ENCODE data around the gene PLEKHA5.

Gene PLEKHA5

GRCh38 chr12:19243551-19243950 is 114.0 kb downstream of the PLEKHA5 start:
- no peak overlapping the region for H2AFZ ChIP-seq
- no peak overlapping the region for H3K9ac ChIP-seq
- H3K79me2 ChIP-seq = peaks cover 3% of the 10 kb centered on the region
- H3K9me3 ChIP-seq (ENCODE audit: control insufficient read depth, low read length) = no peaks in the 10 kb centered on the region
- no peaks in the 10 kb centered on the region for H3K36me3 ChIP-seq (ENCODE audit: control insufficient read depth, insufficient read depth, low read length)
- no peaks in the 10 kb centered on the region for H3K4me1 ChIP-seq
- no peak overlapping the region for H3K4me3 ChIP-seq (ENCODE audit: low read depth, low read length)
- no peak overlapping the region for H3K4me2 ChIP-seq (ENCODE audit: low read length)
- no peak for TF ChIP-seq CTCF (IDR thresholded peaks at IDR 0.05)
- H3K27ac ChIP-seq = no peak overlapping the region
- no peaks in the 10 kb centered on the region for H3K27me3 ChIP-seq (ENCODE audit: control insufficient read depth, insufficient read depth, low read length)

DNA sequence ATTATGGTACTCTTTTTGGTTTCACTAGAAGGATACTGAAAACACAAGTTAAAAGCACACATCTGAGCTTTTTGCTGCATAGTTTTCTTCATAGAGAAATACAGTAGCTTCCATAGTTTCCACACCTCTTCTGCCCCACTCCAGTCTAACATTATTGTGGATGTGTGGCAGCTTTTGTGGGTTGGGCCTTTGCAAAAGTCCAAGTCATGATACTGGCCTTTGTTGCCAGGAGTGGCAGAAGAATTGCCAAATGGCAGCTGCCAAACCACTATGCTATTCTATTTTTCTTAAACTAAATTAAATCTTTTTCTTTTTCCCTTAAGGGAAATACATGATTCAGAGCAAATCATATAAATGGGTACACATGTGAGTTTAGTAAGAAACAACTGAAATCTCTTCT is 114.8 kb downstream of the PLEKHA5 start:
- Histone ChIP-seq H3K9ac (no peak overlapping the region), H3K4me1 (no peaks in the 10 kb centered on the region), H2AFZ (no peak overlapping the region), H3K4me3 (ENCODE audit: low read depth, low read length) (no peak overlapping the region), H3K9me3 (ENCODE audit: control insufficient read depth, low read length) (no peaks in the 10 kb centered on the region), H3K79me2 (peaks cover 3% of the 10 kb centered on the region), H3K36me3 (ENCODE audit: control insufficient read depth, insufficient read depth, low read length) (no peaks in the 10 kb centered on the region), H3K27me3 (ENCODE audit: control insufficient read depth, insufficient read depth, low read length) (no peaks in the 10 kb centered on the region), H3K27ac (no peak overlapping the region), H3K4me2 (ENCODE audit: low read length) (no peak overlapping the region)
- TF ChIP-seq CTCF (IDR thresholded peaks at IDR 0.05) = no peak

DNA sequence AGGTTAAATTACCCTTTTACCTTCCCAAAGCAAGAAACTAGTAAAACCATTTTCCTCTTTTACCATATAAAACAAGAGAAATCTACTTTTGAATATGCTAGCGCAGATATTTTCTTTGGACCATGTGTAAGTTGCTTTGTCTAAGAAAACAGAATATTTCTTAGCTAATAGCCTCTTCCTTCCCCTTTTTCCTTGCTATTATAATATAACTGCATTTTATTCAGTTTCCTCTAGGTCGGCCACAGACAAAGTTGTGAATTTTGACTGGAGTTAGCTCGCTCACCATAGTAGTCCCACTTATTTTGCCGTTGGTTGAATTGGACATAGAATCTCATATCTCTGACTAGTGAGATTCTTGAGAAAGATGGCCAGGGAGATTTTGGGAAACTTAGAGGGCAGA is 115.6 kb downstream of the PLEKHA5 start:
- no peak overlapping the region for H3K4me2 ChIP-seq (ENCODE audit: low read length)
- no peaks in the 10 kb centered on the region for H3K36me3 ChIP-seq (ENCODE audit: control insufficient read depth, insufficient read depth, low read length)
- no peak for TF ChIP-seq CTCF (IDR thresholded peaks at IDR 0.05)
- H3K27ac ChIP-seq = no peak overlapping the region
- no peaks in the 10 kb centered on the region for H3K27me3 ChIP-seq (ENCODE audit: control insufficient read depth, insufficient read depth, low read length)
- no peak overlapping the region for H3K9ac ChIP-seq
- peaks cover 3% of the 10 kb centered on the region for H3K79me2 ChIP-seq
- H3K9me3 ChIP-seq (ENCODE audit: control insufficient read depth, low read length) = no peaks in the 10 kb centered on the region
- no peak overlapping the region for H2AFZ ChIP-seq
- no peak overlapping the region for H3K4me3 ChIP-seq (ENCODE audit: low read depth, low read length)
- H3K4me1 ChIP-seq = no peaks in the 10 kb centered on the region

DNA sequence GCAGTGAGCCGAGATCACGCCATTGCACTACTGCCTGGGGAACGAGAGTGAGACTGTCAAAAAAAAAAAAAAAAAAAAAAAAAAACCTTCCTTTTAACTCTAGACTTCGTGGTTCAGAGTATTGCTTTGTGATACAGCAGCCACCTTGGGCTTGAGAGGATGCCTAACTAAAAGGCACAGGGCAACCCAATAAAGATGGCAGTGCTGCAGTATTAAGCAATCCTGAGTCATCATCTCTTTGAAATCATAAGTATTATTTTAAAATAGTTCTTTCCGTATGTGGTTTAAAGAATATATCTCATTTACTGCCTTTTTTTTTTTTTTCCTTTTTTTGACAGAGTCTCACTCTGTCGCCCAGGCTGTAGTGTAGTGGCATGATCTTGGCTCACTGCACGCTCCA is 116.1 kb downstream of the PLEKHA5 start:
- H3K36me3 ChIP-seq (ENCODE audit: control insufficient read depth, insufficient read depth, low read length) = no peaks in the 10 kb centered on the region
- no peak overlapping the region for H2AFZ ChIP-seq
- H3K9ac ChIP-seq = no peak overlapping the region
- H3K4me3 ChIP-seq (ENCODE audit: low read depth, low read length) = no peak overlapping the region
- H3K4me2 ChIP-seq (ENCODE audit: low read length) = no peak overlapping the region
- no peaks in the 10 kb centered on the region for H3K4me1 ChIP-seq
- H3K9me3 ChIP-seq (ENCODE audit: control insufficient read depth, low read length) = no peaks in the 10 kb centered on the region
- no peak overlapping the region for H3K27ac ChIP-seq
- no peak for TF ChIP-seq CTCF (IDR thresholded peaks at IDR 0.05)
- H3K27me3 ChIP-seq (ENCODE audit: control insufficient read depth, insufficient read depth, low read length) = no peaks in the 10 kb centered on the region
- peaks cover 3% of the 10 kb centered on the region for H3K79me2 ChIP-seq

DNA sequence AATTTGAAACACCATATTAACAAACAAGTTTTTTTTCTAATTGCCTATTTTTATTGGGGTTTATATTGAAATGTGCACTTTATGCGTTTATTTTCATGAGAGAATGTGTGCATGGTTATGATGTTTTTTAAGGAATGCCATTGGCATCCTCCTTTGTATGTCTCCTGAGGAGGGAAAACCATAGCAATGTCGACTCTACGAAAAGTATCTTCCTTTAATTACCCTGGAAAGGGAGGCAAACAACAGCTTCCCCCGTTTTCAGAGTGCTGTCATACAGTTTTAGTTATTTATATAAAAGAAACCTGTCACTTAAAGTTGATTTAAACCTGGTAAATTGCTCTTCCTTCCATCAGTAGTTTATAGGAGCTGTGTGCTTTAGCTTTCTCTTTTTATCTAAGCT is 117.4 kb downstream of the PLEKHA5 start:
- Histone ChIP-seq H3K36me3 (ENCODE audit: control insufficient read depth, insufficient read depth, low read length) (no peaks in the 10 kb centered on the region), H2AFZ (no peak overlapping the region), H3K4me1 (no peaks in the 10 kb centered on the region), H3K79me2 (peaks cover 3% of the 10 kb centered on the region), H3K9me3 (ENCODE audit: control insufficient read depth, low read length) (no peaks in the 10 kb centered on the region), H3K4me2 (ENCODE audit: low read length) (no peak overlapping the region), H3K9ac (no peak overlapping the region), H3K4me3 (ENCODE audit: low read depth, low read length) (no peak overlapping the region), H3K27me3 (ENCODE audit: control insufficient read depth, insufficient read depth, low read length) (no peaks in the 10 kb centered on the region), H3K27ac (no peak overlapping the region)
- TF ChIP-seq CTCF (IDR thresholded peaks at IDR 0.05) = no peak

Data from parathyroid adenoma (tissue), 2 donors.